NCI-H2196 treated with DMSO at 0.1 percent for 48 hours (cell line): ENCODE data around the gene RAB2B.
"Not testable (repeated sequence)": the region's sequence is repeated elsewhere in the genome, so short reads cannot be mapped to it uniquely, and the experiment has no call there.

Experiments
- DNase-seq: peaks from one replicate; lab custom pipeline; 2025; ENCODE audit not compliant: unreplicated experiment; lab: John Stamatoyannopoulos, UW

The RAB2B gene

DNA sequence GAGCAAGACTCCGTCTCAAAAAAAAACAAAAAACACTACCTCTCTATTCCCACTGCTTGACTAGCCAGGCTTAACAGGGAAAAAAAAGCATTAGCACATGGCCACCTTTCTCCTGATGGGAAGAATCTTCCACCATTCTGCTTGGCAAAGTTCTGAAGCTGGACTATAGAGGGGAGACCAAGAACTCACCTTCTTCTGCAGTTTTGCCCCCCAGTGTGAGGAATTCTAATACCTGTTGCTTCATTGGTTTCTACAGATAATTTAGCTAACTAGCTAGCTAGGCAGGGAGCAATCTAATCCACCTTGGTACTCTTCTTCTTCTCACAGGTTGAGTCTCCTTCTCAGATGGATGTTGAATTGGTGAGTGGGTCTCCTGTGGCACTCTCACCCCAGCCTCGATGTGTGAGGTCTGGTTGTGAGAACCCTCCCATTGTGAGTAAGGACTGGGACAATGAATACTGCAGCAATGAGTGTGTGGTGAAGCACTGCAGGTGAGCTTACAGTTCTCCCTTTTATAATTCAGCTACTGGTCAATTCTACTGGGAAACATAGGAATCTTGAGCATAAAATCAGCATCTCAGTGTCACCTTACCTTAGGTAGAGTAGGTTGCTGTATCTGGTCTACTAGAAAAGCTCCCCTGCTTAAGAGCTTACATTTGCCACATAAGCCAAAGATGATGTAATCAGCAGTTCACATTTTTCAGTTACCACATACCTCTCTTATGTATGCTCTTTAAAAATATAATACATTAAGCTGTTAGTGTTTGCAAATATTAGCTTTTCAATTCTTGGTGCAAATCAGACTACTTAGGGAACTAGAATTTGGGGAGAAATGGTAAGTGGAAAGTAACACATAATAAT lies 18.4 kb upstream of the RAB2B start:
- no peak for DNase-seq

DNA sequence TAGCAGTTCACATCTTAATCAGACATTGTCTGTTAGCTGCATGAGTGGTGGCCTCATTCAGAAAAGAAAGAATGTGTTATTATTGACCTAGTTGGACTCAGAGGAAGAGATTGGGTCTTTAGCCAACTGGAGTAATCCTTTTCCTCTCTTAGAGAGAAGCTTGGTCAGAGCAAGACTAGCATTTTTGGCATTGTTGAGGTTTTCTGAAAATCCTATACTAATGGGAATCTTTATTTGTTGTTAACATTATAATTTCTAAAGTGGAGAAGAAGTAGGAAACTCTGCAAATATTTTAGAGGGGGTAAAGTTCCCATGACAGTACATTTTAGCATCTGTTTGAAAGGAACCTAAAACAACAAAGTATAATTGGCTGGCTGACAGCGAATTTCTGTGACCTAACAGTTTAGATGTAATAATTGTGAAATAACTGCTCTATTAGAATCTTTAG lies 9.9 kb upstream of the RAB2B start:
- DNase-seq = no peak

DNA sequence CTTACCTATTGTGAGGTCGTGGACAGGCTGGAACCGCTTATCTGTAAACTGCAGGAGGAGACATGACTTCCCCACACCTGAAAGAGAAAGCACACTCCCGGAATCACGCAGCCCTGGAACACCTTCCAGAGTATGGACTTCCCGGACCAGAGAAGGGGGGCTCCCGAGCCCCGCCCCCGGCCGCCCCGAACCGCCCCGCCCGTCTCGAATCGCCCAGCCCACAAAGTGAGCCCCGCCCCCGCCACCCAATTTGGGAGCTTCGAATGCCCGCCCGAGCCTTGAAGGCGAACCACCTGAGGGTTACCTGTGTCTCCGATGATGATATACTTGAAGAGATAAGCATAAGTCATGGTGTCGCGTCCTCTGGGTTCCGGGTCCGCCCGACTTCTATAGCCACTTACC lies 235 bp downstream of the RAB2B start:
- DNase-seq = peak; percentile 80

DNA sequence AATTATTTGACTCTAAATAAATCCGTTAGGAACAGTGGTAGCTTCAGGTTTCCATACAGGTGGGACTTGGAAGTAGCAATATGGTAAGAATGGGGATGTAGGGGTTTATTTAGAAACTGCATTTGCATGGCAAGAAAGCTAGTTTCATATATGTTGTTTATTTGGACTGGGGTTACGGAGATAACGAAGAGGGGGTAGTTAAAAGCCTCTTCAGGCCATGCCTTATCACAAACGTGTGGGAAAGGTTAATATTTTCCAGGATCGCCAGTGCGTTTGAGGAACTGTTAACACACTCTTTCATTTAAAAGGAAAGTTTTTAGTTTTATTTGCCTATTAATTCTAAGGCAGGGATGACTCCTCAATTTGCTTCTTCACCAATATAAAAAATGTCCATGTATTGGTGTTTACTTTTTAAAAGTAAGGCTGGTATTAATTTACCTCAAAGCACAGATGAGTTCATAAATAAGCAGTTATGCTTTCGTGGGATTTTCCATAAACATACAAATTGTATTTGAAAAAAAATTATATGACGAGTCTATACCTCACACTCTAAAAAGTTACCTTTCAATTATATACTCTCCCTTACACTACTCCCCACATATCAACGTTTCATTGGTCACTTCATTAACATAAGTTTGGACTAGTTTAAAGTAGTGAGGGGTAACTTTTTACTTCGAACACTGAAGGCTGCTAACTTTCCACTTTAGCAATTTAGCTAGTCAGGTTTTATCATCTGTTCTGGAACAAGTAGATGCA lies 814 bp downstream of the RAB2B start:
- DNase-seq = no peak

DNA sequence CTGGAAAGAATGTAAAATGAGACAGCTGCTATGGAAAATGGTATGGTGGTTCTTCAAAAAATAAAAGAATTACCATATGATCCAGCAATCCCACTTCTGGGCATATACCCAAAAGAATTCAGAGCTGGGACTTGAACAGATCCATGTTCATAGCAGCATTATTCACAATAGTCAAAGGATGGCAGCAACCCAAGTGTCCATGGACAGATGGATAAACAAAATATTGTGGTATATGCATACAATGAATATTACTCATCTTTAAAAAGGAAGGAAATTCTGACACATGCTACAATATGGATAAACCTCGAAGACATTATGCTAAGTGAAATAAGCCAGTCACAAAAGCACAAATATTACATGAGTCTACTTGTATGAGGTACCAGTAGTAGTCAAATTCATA lies 9.1 kb downstream of the RAB2B start:
- DNase-seq = no peak

DNA sequence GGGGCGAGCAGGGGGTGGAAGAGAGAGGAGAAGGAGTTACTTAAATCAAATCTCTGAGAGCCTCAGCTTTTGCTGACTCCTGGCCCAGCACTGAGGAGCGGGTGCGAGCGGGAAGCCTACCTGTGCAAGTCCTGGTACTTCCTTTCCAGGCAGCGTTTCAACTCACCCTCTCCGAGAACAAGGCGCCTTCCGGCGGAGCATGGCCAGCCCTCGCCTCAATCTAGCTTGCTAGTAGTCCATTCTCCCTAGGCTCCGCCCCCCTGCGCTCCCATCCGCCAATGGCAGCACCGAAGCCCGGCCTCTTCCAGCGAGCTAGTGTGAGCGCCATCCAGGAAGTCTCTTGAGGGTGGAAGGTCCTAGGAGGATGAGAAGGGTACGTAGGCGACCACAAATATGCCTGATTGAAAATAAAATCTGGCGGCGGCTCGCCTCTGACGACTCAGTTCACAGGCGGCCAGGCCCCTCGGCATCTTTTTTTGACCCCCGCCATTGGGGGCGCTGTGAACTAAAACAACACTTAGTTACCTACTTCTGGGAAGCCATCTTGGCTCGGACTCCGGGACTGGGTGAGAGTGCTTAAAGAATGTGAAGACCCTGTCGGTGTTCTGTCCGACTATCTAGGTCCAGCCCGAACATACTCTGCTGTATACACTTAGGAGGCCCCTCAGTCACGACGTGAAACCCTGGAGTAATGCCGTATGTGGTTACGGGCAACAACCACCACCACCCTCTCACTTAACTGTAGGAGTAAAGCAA lies 20.7 kb downstream of the RAB2B start, which contains the start of gene CHD8:
Gene CHD8 (minus strand): TSS at position 212 of the 756 bp plus-strand sequence. CDS start 24,480 bp downstream, outside the sequence.
- DNase-seq = peak; percentile 98

DNA sequence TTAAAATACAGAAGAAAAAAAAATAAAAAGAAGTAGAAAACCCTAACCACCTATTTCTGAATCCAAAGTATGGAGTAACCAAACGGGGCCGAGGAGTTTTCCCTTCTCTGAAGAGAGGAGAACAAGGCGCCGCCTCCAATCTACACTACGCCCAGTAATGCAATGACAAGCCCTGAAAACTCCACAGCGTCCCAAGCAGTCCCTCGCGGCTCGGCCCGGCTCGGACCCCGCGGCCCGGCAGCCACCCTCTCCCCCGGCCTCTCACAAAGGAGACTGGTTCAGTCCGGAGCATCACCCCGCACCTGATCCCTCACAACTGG lies 21.2 kb downstream of the RAB2B start:
- DNase-seq = no peak

DNA sequence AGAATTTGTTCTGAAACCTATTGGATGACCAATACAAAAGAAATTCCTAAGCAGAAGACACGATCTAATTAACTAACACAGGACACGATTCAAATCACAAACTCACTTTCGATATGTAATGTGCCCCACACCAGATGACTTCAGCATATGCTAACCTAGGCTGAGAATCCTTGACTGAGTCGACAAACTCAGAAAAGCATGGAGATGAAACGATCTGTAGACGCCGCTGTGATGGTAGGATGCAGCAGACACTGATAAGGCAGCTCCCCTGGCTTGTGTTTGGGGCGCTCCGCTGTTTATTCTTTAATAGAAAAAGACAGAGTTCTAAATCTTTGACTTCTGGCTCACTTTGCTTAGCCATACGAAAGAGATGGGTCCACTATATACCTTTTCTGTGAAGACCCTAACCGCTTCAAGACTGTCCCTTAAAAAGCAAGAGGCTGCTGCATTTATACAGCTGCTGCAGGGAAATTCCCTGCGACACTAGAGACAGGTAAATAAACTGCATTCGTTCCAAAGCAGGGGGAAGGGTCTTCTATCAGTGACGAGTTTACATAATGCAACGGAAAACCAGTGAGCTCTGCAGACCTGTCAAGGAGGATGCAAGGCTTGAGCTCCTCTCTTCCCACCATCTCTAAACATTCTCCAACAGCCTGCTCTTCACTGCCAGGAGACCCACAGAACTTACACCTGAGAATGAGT lies 21.8 kb downstream of the RAB2B start:
- no peak for DNase-seq

DNA sequence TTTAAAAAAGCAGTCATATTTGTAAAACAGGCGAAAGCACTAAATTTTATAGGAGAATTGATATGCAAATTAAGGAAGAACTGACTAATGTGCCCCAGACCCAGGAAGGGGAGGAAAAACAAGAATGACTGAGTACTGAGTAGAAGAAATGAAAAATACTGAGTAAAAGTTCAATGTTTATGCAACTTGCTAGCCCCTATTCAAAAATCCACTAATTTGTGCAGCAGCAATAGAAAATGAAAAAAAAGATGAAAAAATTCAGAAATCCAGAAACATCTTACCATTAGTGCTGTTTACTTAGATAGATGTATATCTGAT lies 26.9 kb downstream of the RAB2B start:
- DNase-seq = no peak

DNA sequence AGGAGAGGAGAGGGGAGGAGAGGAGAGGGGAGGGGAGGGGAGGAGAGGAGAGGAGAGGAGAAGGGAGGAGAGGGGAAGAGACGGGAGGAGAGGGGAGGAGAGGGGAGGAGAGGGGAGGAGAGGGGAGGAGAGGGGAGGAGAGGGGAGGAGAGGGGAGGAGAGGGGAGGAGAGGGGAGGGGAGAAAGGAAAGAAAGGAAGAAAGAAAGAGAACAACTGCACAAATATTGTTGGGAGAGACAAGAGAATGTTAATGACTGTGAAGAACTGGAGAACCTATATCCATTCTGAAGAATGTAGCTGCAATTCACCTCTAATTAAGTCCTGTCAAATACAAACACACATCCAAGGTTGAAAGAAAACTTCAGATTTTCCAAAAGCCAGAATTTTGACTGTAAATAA lies 34.1 kb downstream of the RAB2B start:
- DNase-seq = not testable (repeated sequence)

DNA sequence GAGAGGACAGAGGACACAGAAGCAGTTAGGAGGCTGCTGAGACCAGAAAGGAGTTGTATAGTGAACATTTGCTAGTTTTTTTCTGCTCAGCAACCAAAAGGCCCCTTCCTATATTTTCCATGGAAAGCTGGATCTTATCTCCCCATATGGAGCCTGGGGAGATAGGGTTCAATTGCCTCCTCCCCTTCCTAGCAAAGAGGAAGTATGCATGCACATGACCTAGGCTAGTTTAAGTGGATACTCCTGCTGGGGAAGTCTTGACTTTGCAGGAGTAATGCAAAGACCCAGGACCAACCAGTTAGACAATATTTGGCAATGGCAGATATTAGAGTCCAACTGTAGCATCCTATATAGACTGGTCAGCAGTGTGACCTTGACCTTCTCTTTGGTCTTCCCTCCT lies 35.9 kb downstream of the RAB2B start:
- DNase-seq = no peak

DNA sequence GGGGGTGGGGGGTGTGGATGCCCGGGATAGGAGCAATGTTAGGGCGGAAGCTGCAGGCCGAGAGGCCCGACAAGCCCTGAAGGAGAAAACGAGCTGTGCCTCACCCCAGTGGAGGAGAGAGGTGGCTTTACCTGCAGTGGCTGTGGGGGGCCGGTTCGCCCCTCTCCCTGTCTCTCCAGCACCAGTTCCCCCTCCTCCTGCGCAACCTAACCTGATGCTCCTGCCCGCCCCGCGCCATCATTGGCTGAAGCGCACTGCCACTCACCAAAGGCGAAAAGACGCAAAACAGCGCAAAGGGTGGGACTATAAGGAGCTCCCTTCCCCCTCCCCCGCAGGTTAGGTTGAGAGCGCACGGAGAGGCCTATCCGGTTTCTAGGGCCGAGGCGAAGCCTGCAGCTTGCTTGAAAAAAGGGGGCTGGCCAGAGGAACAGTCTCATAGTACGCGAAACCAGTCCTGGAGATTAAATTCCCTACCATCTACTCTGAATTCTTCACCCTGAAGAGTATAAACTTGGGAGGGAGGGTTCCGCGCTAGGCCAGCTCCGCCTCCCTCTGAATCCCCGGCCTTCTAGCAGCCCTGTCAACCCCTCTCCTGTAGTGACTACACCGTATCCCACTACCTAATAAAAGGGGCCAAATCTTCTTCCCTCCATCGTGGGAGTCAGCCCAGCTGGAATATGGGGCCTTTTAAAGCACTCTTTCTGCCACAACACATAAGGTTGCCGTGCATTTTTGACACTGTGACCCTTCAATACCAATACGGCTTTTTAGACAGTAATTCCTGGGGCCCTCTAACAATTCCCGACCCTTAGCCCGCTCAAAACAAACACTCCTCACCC lies 39.5 kb downstream of the RAB2B start:
- peak; percentile 96 for DNase-seq

DNA sequence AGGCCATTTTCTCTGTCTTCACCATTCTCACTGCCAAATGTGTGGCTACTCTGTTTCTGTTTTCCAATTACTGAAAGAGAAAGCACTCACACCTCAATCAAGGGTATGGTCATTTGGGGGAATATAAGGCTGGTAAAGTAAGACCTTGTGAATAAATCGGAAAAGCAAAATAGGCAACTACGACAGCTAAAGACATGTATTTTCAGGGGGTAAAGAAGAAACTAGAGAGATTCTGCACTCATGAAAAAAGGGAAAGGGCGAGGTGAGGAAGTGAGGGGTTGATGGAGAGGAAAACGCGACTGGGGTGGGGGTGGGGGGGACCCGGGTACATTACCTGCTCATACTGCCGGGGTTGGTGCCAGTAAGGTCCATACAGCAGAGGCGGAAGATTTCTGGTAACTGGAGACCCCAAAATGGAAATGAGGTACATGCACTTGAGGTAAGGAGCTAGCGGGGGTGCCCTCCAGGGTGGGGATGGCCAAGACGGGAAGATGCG lies 40.1 kb downstream of the RAB2B start:
- no peak for DNase-seq

DNA sequence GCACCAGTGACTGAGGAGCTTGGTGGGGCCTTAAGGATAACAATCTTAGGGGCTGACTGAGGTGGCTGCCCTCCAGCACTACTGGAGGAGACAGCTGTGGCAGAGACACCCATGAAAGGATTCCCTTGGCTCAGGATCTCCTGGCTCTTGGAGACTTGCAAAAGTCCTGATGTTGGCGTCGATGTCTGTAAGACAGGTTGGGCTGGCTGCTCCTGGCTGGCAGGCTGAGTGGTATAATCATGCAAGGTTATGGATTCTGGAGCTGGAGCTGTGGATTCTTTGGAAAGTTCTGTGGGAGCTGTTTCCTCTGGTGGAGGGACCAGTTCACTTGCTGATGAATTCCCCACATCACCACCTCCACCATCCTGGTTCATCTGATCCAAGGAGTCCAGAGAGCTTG lies 45.6 kb downstream of the RAB2B start:
- DNase-seq = no peak

DNA sequence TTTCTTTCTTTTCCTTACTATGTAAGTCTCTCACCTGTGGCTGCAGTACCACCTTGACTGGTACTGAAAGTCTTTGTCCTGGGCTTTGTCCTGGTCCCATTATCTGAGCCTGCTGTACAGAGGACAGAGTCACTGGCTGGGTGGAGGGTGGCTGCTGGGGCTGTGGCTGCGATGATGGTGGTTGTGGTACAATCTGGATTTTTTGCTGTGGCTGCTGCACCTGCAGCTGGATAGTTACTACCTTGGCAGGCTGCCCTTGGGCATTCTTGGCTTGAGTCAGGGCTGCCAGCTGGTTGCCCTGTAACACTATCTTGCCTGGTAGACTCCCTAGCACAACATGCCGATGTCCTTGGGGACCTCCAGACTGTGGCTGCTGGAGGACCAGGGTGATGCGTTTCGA lies 47.8 kb downstream of the RAB2B start:
- peak; percentile 79 for DNase-seq

DNA sequence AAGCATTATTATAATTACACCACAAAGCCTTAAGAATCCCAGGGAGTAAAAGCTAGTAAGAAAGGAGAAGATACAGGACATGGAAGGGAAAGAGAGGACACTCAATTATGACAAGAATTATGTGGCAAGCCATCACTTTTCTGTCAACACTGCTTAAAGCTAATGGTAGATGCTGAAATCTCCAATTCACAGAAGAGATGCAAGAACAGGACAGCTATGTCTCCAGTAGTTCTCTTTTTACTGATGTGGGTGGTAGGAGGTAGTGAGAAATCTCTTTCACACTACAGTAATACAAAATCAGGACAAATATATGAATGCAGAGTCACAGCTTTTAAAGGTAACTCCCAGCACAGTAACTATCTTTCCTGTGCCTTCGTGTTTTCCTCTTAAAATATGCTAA lies 50.1 kb downstream of the RAB2B start:
- no peak for DNase-seq

DNA sequence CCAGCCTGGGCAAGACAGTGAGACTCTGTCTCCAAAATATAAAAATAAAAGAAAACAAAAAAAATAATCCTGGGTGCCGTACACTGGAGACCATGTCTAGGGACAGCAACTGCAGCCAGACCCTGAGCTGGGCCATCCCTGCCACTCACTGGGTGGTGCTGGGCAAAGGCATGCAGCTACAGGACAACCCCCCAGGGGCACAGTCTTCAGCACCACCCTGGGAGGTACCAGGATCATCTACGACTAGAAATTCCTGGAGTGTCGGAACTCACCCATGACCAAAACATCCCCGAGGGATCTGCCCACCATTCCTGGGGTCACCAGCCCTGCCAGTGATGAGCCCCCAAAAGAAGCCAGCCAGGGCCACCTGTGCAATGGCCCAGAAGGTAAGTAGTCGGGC lies 57.2 kb downstream of the RAB2B start:
- no peak for DNase-seq

DNA sequence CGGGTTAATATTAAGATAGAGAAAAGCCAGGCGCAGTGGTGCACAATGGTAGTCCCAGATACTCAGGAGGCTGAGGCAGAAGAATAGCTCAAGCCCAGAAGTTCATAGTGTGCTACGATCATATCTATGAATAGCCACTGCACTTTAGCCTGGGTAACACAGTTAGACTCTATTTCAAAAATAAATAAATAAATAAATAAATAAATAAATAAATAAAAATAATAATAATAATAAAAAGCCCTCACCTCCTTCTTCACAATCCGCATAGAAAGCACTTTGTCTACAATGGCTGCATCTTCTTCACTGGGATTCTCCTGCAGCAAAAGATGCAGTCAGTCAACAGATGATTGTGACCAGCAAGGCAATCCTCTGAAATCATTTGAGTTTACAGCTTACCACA lies 61.4 kb downstream of the RAB2B start:
- no peak for DNase-seq

DNA sequence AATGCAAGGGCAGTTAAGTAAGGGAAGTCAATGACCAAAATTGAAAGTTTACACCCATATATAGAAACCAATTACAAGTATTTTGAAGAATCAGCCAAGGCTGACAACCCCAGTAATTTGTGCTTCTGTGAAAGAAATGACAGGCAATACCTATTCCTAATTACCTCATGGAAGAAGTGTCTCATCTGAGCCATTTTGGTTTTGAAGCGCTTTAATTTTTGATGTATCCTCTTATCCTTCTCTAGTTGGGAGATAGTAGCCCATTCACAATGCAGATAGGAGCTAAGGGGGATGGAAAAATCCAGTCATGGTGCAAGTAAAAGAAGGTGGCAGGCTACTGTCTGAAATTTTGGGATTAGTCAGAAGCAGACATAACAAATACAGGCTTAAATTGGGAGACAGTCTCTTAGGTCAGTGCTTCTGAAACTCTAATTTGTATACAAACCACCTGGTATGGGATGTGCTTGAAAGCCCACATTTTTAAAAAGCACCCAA lies 62.6 kb downstream of the RAB2B start:
- DNase-seq = no peak
